ENCODE results near the gene MYH15.

MYH15 gene

GRCh38 chr3:108378153-108378951 is 132.0 kb downstream of the MYH15 start:
- TF ChIP-seq FOXK2 (IDR thresholded peaks at IDR 0.05): no peak
- TF ChIP-seq FOXM1 (IDR thresholded peaks at IDR 0.05; ENCODE audit: borderline replicate concordance): no peak
- no peak for TF ChIP-seq TARDBP (IDR thresholded peaks at IDR 0.05)
- no peak for TF ChIP-seq LEF1 (IDR thresholded peaks at IDR 0.05; ENCODE audit: borderline replicate concordance)
- no peak for TF ChIP-seq SUZ12 (IDR thresholded peaks at IDR 0.05)
- no peak for TF ChIP-seq SP1 (IDR thresholded peaks at IDR 0.05)
- TF ChIP-seq ARNT (IDR thresholded peaks at IDR 0.05): no peak
- no peak for TF ChIP-seq HDGF (IDR thresholded peaks at IDR 0.05; ENCODE audit: borderline replicate concordance)
- TF ChIP-seq L3MBTL2 (conservative IDR thresholded peaks at IDR 0.05): no peak
- TF ChIP-seq ZNF384 (IDR thresholded peaks at IDR 0.05): no peak
- TF ChIP-seq PKNOX1 (IDR thresholded peaks at IDR 0.05): no peak
- TF ChIP-seq FOXA1 (IDR thresholded peaks at IDR 0.05): no peak
- TF ChIP-seq CTBP1 (IDR thresholded peaks at IDR 0.05; ENCODE audit: borderline replicate concordance): no peak
- no peak for TF ChIP-seq ELF4 (IDR thresholded peaks at IDR 0.05)
- ChIA-PET POLR2A (no interaction called here), CTCF (no interaction called here)
- no peak for DNase-seq (ENCODE audit: extremely low spot score)

- ChIA-PET POLR2A (no interaction called here), CTCF (no interaction called here)
- no peak for DNase-seq (ENCODE audit: extremely low spot score)
- no peak for TF ChIP-seq TARDBP (IDR thresholded peaks at IDR 0.05)
- TF ChIP-seq SUZ12 (IDR thresholded peaks at IDR 0.05): no peak
- TF ChIP-seq FOXM1 (IDR thresholded peaks at IDR 0.05; ENCODE audit: borderline replicate concordance): no peak
- TF ChIP-seq L3MBTL2 (conservative IDR thresholded peaks at IDR 0.05): no peak
- no peak for TF ChIP-seq ZNF384 (IDR thresholded peaks at IDR 0.05)
- TF ChIP-seq BHLHE40 (IDR thresholded peaks at IDR 0.05; ENCODE audit: borderline replicate concordance): no peak
- no peak for TF ChIP-seq SP1 (IDR thresholded peaks at IDR 0.05)
- TF ChIP-seq FOXK2 (IDR thresholded peaks at IDR 0.05): no peak
- no peak for TF ChIP-seq FOXA1 (IDR thresholded peaks at IDR 0.05)
- TF ChIP-seq CTBP1 (IDR thresholded peaks at IDR 0.05; ENCODE audit: borderline replicate concordance): no peak
- no peak for TF ChIP-seq ARNT (IDR thresholded peaks at IDR 0.05)
- no peak for TF ChIP-seq NFRKB (IDR thresholded peaks at IDR 0.05)
- TF ChIP-seq PKNOX1 (IDR thresholded peaks at IDR 0.05): no peak
- no peak for TF ChIP-seq LEF1 (IDR thresholded peaks at IDR 0.05; ENCODE audit: borderline replicate concordance)
These were observed 133.0 kb downstream of the MYH15 start for GRCh38 chr3:108377384-108377783.

- TF ChIP-seq ELF4 (IDR thresholded peaks at IDR 0.05) (no peak), SUZ12 (IDR thresholded peaks at IDR 0.05) (no peak), FOXK2 (IDR thresholded peaks at IDR 0.05) (no peak), L3MBTL2 (conservative IDR thresholded peaks at IDR 0.05) (no peak), HDGF (IDR thresholded peaks at IDR 0.05; ENCODE audit: borderline replicate concordance) (no peak), ARNT (IDR thresholded peaks at IDR 0.05) (no peak), FOXA1 (IDR thresholded peaks at IDR 0.05) (no peak), PKNOX1 (IDR thresholded peaks at IDR 0.05) (no peak), FOXM1 (IDR thresholded peaks at IDR 0.05; ENCODE audit: borderline replicate concordance) (no peak), SP1 (IDR thresholded peaks at IDR 0.05) (no peak), NFRKB (IDR thresholded peaks at IDR 0.05) (no peak), BHLHE40 (IDR thresholded peaks at IDR 0.05; ENCODE audit: borderline replicate concordance) (no peak), LEF1 (IDR thresholded peaks at IDR 0.05; ENCODE audit: borderline replicate concordance) (no peak), ZNF384 (IDR thresholded peaks at IDR 0.05) (no peak), TARDBP (IDR thresholded peaks at IDR 0.05) (no peak)
- no peak for DNase-seq (ENCODE audit: extremely low spot score)
- POLR2A ChIA-PET: no interaction called here
- CTCF ChIA-PET: no interaction called here
These were observed 134.4 kb downstream of the MYH15 start for GRCh38 chr3:108376026-108376425.

GRCh38 chr3:108359011-108359410 is 151.4 kb downstream of the MYH15 start:
- no peak for DNase-seq (ENCODE audit: extremely low spot score)

More at GRCh38 chr3:108359011-108359410, 151.4 kb downstream of the MYH15 start:
- TF ChIP-seq HDGF (IDR thresholded peaks at IDR 0.05; ENCODE audit: borderline replicate concordance) (no peak), ELF4 (IDR thresholded peaks at IDR 0.05) (no peak), LEF1 (IDR thresholded peaks at IDR 0.05; ENCODE audit: borderline replicate concordance) (no peak), FOXA1 (IDR thresholded peaks at IDR 0.05) (no peak), L3MBTL2 (conservative IDR thresholded peaks at IDR 0.05) (no peak), TARDBP (IDR thresholded peaks at IDR 0.05) (no peak), SP1 (IDR thresholded peaks at IDR 0.05) (no peak), FOXK2 (IDR thresholded peaks at IDR 0.05) (no peak), PKNOX1 (IDR thresholded peaks at IDR 0.05) (no peak), CTBP1 (IDR thresholded peaks at IDR 0.05; ENCODE audit: borderline replicate concordance) (no peak), ZNF384 (IDR thresholded peaks at IDR 0.05) (no peak), ARNT (IDR thresholded peaks at IDR 0.05) (no peak)
- ChIA-PET CTCF (no interaction called here), POLR2A (no interaction called here)
